ENCODE data around the gene C17orf114.
A peak's percentile ranks its signal among the peaks of the same experiment; 100 is the strongest.

C17orf114 gene

GRCh38 chr17:4788807-4789700, 13.1 kb downstream of the C17orf114 start, which contains the start of gene GLTPD2 (continued):
- TF ChIP-seq USF2 (IDR thresholded peaks at IDR 0.05; ENCODE audit: low read depth, low read length): no peak
- 0 out of 2 replicates have a peak, but pooled peaks have one; percentile 21 for TF ChIP-seq USF2 (CRISPR knock-in tag; IDR thresholded peaks at IDR 0.05; ENCODE audit: borderline replicate concordance)
- no peak for TF ChIP-seq ZNF235 (CRISPR knock-in tag; IDR thresholded peaks at IDR 0.05; ENCODE audit: borderline replicate concordance)
- no peak for TF ChIP-seq CCAR2 (optimal IDR thresholded peaks at IDR 0.05; ENCODE audit: low read depth, low read length)
- TF ChIP-seq HOXA3 (CRISPR knock-in tag; IDR thresholded peaks at IDR 0.05): peak; percentile 30; the same call in 1 of the 2 replicates
- peak; percentile 66 for TF ChIP-seq TAF15 (IDR thresholded peaks at IDR 0.05; ENCODE audit: low read depth, low read length, poor library complexity, severe bottlenecking)
- peak; percentile 92 for TF ChIP-seq RXRB (CRISPR knock-in tag; IDR thresholded peaks at IDR 0.05; ENCODE audit: borderline replicate concordance)
- 0 out of 2 replicates have a peak, but pooled peaks have one; percentile 37 for TF ChIP-seq HMG20B (CRISPR knock-in tag; conservative IDR thresholded peaks at IDR 0.05)
- TF ChIP-seq GTF2F1 (IDR thresholded peaks at IDR 0.05; ENCODE audit: low read length): no peak
- no peak for TF ChIP-seq CBX2 (IDR thresholded peaks at IDR 0.05; ENCODE audit: low read depth, low read length)
- no peak for TF ChIP-seq CBX2 (CRISPR knock-in tag; IDR thresholded peaks at IDR 0.05; ENCODE audit: low read depth)
- TF ChIP-seq KLF6 (CRISPR knock-in tag; IDR thresholded peaks at IDR 0.05): 0 out of 2 replicates have a peak, but pooled peaks have one; percentile 50
- TF ChIP-seq TFAP4 (IDR thresholded peaks at IDR 0.05; ENCODE audit: borderline replicate concordance, low read depth): no peak
- peak; percentile 71; the same call in 1 of the 2 replicates for TF ChIP-seq IRF2 (CRISPR knock-in tag; IDR thresholded peaks at IDR 0.05)
- no peak for TF ChIP-seq DPF2 (CRISPR knock-in tag; IDR thresholded peaks at IDR 0.05; ENCODE audit: borderline replicate concordance, low read depth)
- TF ChIP-seq BRD4 (CRISPR knock-in tag; IDR thresholded peaks at IDR 0.05): peak; percentile 86
